HG03139 (cell line): ENCODE data around the gene ATXN1L.
"Not testable (repeated sequence)": the region's sequence is repeated elsewhere in the genome, so short reads cannot be mapped to it uniquely, and the experiment has no call there.

Experiments
- ATAC-seq: cut with Tn5 transposase; IDR thresholded peaks from one replicate; pipeline ENCODE4 v1.9.1; 2021; ENCODE audit not compliant: unreplicated experiment

The ATXN1L gene

DNA sequence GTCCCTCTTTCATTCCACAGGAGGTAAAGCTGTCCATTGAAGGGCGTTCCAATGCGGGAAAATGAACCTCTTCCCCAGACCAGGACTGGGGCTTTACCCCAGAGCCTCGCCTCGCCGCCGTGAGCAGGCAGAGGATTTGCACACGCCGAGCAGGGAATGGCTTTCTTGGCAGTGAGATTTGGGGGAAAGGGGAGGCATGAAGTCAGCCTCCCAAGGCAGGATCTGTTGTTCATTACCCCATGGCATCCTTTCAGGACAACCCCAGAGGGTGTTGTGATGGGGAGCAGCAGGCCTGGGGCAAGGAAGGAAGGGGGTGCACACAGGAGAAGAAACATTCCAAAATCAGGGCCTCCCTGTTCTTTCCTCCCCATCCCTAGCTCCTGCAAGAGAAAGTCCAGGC lies 6.0 kb downstream of the ATXN1L start:
- ATAC-seq = no peak

DNA sequence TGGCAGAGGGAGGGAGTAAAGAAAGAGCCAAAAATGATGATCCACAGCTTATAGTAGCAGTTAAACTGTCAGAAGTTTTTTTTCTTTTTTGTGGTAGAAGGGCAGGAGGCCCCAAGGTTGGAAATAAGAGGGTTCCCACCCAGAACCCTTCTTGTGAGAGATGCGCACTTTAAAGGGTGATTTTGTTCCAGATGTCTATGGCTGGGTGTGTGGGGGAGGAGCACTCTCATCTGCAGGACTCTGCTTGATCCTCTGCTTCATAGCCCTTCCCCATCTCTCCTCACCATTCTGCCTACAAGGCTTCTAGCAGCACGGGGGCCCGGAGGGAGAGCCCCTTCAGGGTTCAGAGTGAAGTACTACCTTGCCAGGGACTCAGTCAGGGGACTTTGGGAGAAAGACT lies 6.4 kb downstream of the ATXN1L start:
- ATAC-seq = no peak

DNA sequence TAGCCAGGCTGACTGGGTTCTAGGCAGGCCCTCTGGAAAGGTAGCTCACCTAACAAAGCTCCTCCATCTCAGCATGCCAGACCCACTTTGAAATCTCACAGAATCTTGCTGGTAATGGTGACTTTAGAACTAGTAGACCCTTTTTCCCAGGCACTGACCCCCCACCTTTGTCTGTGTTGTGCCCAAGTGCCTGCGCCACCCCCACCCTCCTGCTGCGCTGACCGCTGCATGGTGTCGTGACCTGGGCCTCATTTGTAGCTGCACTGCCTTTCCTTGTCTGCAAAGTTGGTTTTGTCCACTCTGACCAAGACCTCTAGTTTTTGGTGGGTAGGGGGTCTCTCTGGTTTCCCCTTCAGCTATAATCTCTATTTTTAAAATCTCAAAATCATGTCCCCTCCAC lies 6.8 kb downstream of the ATXN1L start:
- ATAC-seq = no peak

DNA sequence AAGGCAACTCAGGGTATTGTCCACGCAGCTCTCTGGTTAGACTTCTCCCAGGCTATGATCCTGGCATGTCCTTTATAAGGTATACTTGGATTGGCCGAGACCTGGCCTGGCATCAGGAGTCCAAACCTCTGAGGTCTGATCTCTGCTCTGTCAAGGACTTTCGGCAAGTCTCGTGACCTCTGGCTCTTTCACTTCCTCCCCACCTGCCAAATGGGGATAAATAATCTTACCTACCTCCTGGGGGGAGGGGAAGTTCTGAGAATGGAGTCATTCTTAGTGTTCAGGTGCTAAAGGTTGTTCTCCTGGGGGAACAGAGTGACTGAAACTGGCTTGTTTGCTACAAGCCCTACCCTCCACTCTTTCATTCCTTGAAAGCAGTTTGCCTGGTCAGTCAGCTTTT lies 7.6 kb downstream of the ATXN1L start:
- ATAC-seq = peak; percentile 61

DNA sequence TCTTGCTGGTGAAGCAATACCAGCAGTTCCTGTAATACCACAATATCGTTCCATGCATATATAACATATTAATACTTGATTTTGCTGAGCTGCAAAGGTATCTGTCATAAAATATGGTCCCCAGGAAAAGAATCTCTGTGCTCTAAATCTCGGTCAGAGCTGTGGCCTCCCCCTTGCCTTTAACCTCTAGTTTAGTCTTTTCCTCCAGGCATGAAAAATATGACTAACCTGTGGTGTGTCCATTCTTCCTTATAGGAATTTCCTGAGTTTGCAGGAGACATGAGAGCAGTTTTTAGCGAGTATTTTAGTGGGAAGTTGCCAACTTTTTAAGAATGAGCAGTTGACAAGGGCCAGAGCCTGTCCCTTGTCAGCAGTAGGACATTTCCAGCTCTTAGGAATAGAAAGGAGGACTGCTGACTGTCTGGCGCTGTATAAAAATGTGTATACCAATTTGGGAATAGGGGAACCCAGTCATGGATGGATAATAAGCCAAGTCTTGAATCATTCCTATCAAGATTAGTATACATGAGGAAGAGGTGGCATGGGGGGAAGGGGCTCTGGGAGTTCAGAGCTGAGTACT lies 8.7 kb downstream of the ATXN1L start:
- ATAC-seq = no peak

DNA sequence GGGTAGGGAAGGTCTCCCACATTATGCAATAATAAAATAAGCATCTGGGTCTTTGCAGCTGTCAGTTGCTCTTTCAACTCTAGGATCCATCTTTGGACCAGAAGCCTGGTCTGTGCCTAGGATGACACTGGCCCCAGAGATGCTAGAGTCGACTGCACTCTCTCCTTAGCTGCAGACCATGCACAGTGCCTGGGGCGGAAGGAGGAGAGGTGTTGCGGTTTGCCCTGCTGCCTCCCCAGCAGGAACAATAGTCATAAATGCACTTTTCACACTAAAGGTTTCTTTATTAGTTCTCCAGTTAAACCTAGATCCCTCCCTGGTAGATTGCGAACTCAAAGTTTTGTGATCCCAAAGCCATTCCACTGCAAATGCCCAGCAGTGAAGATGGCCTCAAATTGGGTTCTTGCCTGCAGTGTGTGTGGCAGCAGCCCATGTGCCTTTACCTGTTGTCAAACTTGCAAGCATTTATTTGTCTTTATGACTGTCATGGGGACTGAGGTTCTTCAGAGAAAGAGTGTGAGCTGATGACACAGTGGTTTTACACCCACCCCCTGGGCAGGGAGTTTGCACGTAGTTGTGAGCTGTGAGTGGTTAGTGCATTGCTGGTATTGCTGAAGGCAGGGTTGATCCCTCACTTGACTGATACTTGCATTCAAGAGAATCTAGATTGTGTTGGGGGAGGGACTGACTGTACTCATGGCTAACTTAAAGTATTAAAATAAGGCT lies 10.3 kb downstream of the ATXN1L start:
- ATAC-seq = no peak

DNA sequence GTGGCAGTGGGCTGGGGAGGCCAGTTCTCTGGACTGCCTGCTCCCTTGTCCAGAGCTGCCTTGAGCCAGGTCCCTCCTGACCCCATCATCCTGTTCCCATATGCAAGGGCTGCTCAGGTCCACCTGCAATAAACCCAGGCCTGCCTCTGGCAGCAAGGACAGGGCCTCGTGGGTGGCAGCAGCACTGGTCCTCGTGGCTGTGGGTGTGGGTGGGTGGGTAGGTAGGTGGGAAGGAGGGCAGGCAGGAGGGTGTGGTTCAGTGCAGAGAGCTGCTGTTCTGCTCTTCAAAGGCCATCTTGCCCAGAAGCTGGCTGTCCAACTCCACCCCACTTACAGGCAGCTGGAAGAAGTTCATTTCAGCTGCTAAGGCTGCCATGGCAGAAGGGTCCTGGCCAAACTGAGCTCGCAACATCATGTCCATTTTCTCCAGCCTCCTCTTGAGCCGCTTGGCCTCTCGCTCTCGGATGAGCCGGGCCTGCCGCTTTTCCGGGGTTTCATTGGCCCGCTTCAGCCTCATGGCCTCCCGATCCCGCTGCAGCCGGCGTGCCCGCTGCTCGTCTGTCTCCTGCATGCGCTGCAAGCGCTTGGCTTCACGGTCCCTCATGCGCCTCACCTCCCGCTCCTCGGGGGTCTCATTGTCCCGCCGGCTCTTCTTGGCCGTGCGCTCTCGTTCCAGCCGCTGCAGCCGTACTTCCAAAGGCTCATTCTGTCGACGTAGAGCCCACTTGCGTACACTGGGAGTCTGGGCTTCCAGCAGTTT lies 14.2 kb downstream of the ATXN1L start:
- ATAC-seq = no peak

DNA sequence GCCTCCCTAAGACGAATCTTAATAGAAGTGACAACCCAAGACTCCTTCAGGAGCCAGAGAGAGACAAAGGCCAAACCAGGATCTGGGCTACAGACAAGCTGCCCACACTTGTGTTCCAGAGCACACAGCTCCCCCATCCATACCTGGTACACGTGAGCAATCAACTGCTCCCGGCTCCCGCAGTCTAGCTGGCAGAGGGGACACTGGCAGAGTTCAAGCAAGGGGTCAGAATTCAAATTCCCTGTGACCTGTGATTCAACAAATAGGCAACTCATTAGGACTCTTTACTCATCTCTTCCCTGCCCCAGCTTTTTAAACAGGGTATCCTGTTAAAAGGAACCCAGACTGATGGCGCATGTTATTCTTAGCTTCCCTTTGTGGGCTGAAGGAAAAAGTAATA lies 18.2 kb downstream of the ATXN1L start:
- ATAC-seq = no peak

DNA sequence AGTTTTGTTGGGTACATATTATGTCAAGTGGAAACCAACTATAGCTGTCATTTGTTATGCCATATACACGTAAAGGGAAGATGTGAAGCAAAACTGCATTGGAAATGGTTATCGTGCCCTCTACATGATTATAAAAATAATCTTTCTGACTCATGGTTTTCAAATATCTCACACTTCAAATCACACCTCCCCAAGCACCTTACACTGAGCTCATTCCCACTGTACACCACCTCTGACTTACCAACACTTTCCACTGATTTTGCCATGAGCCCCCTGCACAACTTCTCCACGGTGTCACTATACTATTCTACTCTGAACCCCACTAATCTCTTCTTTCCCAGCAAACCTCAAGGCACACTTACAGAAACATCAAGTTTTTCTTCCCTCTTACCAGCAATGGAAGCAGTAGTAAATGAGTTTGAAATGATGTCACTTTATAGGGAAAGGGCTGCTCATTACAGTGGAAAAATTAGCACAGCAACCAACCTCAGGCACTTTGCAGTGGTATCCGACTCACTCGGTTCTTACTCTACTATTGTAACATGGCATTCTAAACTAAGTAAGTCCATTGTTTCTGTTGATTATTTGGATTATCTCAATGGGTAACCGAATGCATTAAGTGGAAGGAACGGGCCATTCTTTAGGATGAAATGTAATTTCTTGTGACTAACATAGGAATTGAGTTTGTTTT lies 19.5 kb downstream of the ATXN1L start:
- no peak for ATAC-seq

DNA sequence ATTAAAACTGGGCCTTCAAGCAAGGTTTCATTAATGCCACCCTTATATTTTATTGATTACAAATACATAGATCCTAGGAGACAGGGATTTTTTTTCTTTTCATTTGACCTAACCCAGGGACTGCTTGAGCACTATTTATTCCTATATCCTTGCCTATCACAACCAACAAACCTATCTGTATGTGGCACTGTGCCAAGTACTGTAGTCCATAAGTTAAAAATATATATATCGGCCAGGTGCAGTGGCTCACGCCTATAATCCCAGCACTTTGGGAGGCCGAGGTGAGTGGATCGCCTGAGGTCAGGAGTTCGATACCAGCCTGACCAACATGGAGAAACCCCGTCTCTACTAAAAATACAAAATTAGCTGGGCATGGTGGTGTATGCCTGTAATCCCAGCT lies 21.4 kb downstream of the ATXN1L start:
- not testable (repeated sequence) for ATAC-seq

DNA sequence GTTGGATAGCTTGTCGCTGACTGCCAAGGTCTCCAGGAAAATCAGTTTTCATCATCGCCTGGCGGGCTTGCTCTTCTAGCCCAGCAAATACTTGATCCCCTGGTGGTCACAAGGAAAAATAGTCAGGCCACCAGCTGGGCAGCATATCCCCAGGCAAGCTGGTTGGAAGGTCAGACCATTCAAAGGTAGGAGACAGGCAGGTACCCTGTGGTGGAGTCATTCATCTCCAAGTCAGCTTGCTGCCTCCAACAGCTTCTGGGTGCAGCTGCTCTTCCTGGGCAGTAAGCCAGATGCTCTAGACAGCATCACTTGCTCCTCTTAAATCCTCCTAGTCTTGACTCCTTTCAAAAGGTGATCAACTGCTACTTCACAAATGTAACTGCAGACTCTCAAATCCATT lies 22.2 kb downstream of the ATXN1L start:
- no peak for ATAC-seq

DNA sequence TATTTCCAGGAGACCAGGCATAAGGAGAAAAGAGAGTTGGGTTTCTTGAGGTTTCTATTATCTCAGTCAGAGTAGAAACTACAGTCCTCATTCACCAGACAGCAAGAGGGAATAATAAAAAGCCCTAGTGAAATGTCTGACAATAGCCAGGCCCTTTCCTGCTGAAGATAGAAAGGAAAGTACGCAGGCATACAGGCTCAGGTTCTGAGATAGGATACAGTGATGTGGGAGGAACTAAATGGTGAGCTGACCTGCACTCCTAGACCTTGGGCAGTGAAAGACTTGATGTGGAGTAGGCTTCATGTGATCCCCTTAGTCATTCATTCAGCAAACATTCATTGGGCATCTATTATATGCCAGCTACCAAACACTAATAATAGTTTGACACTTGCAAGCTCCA lies 23.3 kb downstream of the ATXN1L start:
- ATAC-seq = no peak

DNA sequence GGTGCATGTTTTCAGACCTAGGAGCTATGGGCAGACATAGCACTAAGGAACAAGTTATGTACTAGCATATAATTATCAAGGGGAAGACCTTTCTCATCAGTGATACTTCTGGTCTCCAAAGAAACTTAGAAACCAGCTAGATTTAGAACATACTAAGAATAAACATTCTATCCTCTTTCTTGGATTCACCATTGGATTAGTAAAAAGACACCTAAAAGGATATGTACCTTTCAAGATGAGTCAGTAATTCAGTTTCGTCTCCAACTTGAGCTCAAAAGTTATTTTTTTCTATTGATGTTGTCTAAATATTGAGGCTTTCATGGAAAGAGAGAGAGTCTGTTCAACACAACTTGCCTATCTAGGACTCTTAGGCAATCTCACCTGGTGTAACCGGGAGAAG lies 25.0 kb downstream of the ATXN1L start:
- ATAC-seq = no peak

DNA sequence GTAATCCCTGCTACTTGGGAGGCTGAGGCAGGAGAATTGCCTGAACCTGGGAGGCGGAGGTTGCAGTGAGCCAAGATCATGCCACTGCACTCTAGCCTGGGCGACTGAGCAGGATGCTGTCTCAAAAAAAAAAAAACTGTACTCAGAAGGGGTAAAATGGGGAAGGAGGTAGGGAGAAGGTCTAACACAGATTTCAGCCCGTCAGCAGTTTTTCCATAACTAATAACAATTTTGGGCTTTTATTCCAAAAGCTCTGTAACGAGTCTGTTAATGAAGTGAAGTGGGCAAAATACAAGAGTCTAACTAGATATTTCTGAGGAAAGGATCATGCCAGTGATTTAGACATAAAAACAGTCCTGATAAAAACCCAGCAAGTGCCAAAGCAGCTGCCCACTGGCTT lies 27.4 kb downstream of the ATXN1L start:
- no peak for ATAC-seq

DNA sequence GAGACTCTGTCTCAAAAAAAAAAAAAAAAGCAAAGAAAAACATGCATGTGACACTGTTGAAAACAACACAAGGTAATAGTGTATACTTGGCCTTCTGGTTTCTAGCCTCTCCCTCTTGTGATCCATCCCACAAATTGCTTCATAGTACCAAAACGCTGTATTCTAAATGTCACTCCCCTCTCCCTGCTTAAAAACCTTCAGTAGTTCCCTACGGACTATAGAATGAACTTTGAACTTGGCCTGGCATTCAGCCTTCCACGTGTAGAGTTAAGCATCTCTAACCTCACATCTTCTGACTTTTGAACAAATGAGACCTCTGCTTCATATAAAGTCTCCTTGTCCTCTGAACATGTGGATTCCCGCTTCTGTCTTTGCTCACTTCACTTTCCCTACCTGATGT lies 33.1 kb downstream of the ATXN1L start:
- no peak for ATAC-seq

DNA sequence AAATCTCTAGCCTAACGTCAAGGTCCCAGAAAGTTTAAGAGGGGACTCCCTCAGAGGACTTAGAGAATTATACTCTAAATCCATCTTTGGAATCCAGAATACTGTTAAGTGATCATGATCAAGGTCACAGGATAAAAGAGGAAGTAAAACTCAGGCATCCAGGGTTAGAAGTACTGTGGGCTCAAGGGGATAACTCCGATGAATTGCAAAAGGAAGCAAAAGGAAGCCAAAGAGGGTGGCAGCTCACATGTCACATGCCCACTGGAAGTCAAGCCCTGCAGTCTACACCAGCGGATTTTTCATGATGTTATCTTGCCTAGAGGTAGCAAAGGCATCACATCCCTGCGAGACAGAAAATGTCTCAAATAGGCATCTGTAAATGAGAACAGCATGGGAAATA lies 34.4 kb downstream of the ATXN1L start:
- no peak for ATAC-seq

DNA sequence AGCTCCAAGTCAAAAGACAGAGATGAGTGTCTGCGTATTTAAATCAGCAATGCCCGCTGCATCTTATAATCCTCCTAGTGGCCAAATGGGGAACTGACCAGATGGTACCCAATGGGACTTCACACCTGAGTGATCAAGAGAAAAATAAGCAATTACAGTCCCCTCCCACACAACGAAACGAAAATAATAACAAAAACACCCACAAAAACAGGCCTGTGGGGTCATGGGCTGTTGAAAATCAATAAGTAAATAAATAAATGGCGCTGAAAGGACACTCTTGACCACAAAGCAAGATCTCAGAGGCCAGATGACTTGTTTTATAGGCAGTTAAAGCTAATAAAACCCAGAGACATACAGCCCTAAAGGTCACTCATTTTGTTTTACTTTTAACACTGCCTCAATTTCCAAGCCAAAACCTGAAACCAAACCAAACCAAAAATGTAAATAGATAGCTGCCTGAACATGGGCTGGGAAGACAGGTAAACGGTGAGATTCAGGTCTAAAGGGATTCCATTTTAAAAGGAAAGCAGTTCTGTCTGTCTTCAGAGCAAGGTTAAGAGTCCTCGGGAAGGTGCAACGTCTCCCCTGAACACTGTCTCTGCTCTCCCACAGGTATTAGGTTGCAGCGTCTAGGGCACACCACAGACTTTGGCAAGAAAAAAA lies 36.9 kb downstream of the ATXN1L start:
- peak; percentile 3 for ATAC-seq

DNA sequence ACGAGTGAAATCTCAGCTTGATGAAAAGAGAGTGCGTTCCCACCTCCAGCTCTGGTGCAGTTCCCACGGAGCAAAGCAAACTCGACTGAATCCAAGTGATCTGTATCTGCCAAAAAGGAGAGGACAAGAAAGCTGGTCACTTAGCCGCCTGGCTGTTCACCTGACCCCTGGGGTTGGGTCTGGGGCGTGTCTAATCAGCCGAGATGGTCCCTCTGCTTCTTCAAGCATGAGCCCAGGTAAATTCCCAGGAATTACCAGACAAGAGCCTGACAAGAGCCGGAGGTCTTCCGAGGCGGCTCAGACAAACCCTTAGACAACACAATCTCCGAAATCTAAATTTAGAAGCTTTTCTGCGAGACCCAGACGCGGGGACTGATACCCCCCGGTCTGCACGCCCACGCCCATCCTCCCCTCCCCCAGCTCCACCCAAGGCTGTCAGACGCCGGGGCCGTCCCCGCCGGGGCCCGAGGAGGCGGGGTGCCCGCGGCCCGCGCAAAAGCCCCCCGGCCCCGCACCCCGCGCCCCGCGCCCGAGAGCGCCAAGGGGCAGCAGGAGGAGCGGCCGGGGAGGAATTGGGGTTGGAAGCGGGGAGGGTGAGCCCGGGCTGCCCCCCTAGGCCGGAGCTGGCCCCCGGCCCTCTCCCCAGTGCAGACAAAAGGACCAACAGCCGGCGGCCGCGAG lies 37.5 kb downstream of the ATXN1L start:
- ATAC-seq = peak; percentile 34

DNA sequence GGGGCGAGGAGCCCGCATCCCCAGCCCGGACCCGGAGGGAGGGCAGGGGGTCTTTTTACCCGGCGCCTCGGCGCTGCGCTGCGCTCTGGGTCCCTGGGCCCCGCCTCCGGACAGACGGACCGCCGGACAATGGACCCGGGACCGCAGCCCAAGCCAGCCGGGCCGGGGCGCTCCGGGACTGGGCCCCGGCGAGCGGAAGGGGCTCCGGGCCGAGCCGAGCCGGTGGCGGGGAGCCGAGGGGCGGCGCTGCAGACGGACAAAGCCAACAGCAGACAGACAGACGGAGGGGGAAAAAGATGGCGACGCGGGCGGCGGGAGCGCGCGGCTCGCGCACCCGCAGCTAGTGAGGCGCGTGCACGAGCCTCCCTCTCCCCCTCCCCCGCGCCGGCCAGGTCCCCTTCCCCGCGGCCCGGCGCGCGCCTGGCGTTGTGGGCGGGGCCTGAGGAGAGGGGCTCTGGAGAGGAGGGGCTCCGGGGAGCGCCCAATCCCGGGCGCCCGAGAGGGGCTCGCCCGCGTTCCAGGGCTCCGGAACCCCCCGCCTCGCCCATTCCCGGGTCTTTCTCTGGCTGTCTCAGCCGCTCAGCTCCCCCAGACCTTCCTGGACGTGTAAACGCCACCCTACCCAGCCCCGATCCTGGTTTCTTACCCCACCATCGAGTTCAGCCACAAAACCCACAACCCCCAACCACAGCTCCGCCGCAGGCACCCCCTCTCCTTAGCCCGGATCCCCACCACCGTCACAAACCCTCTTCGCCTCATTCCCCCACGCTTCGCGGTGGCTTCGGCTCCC lies 38.3 kb downstream of the ATXN1L start, which contains the start of gene ZNF821:
Gene ZNF821, minus strand, starts transcription at position 334 of the 790 bp plus-strand sequence. CDS start 4,236 bp downstream, outside the sequence.
- ATAC-seq = peak; percentile 39

DNA sequence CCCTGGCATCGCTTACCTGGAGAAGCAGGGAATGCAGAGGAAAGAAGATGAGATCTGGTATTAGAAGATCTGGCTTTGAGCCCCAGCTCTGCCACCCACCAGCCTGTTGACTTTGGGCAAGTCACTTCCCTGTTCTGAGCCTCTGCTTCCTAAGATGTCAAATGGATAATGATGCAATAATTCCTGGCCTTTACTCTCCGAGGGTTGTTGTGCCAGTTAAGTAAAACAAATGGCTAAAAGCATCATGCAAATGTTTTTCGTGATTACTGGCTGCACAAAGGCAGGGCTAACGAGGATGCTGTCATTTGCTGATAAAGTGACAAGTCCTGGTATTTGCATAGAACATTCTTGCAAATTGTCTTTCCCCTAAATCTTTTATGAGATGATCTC lies 39.5 kb downstream of the ATXN1L start:
- no peak for ATAC-seq
